Nephron (organoid): ENCODE data around the gene ANAPC13.

ENCODE experiments used
- H3K27ac Mint-ChIP-seq, 3 experiments: 2 replicates each; pipeline ENCODE4 v1.8.0; 2020; ENCODE audit warnings: mixed read lengths in 3 of 3, mild to moderate bottlenecking in 2 of 3, moderate library complexity in 1 of 3
- H3K27me3 Mint-ChIP-seq: 2 replicates; pipeline ENCODE4 v1.8.0; 2021; ENCODE audit warnings: low read depth, mild to moderate bottlenecking, moderate library complexity, mixed read lengths
- H3K36me3 Mint-ChIP-seq: 2 replicates; pipeline ENCODE4 v1.8.0; 2020; ENCODE audit warnings: low read depth, mixed read lengths
- H3K4me1 Mint-ChIP-seq: 2 replicates; pipeline ENCODE4 v1.8.0; 2020; ENCODE audit warnings: mixed read lengths
- H3K4me3 Mint-ChIP-seq, 3 experiments: 2 replicates each; pipeline ENCODE4 v1.8.0; 2020; ENCODE audit warnings: mild to moderate bottlenecking in 3 of 3, mixed read lengths in 3 of 3, moderate library complexity in 2 of 3
- H3K9me3 Mint-ChIP-seq: 2 replicates; pipeline ENCODE4 v1.8.0; 2020; ENCODE audit warnings: mixed read lengths
- CTCF ChIP-seq, 3 experiments: fragments of 200-600 bp; sonication (generic); IDR thresholded peaks; one replicate each; pipeline ENCODE4 v1.5.0; 2021; ENCODE audit warnings: antibody characterized with exemption in 3 of 3; ENCODE audit not compliant: unreplicated experiment in 3 of 3

ANAPC13 gene

GRCh38 chr3:134473868-134474546 lies 11.8 kb downstream of the ANAPC13 start:
- TF ChIP-seq CTCF (IDR thresholded peaks at IDR 0.05; ENCODE audit: unreplicated experiment in 3 of 3), result peak; percentile 78 to 81 (median 78)
- H3K27me3 Mint-ChIP-seq, result no peaks in the 10 kb centered on the region
- H3K4me1 Mint-ChIP-seq, result peaks cover 34% of the 10 kb centered on the region
- no peak overlapping the region for H3K4me3 Mint-ChIP-seq
- H3K27ac Mint-ChIP-seq, result peak overlapping the region in 2 of 3 experiments; percentile 50 to 59
- no peaks in the 10 kb centered on the region for H3K9me3 Mint-ChIP-seq
- H3K36me3 Mint-ChIP-seq, result peaks cover 21% of the 10 kb centered on the region

GRCh38 chr3:134472831-134473230 lies 13.0 kb downstream of the ANAPC13 start:
- H3K27ac Mint-ChIP-seq, result no peak overlapping the region
- H3K9me3 Mint-ChIP-seq, result no peaks in the 10 kb centered on the region
- H3K4me1 Mint-ChIP-seq, result peaks cover 40% of the 10 kb centered on the region
- peaks cover 12% of the 10 kb centered on the region for H3K36me3 Mint-ChIP-seq
- no peak for TF ChIP-seq CTCF (IDR thresholded peaks at IDR 0.05; ENCODE audit: unreplicated experiment in 3 of 3)
- H3K4me3 Mint-ChIP-seq, result no peak overlapping the region
- H3K27me3 Mint-ChIP-seq, result no peaks in the 10 kb centered on the region

GRCh38 chr3:134471521-134472193 lies 14.1 kb downstream of the ANAPC13 start:
- no peak for TF ChIP-seq CTCF (IDR thresholded peaks at IDR 0.05; ENCODE audit: unreplicated experiment in 3 of 3)
- Mint-ChIP-seq H3K36me3 (peaks cover 4% of the 10 kb centered on the region), H3K27ac (peak overlapping the region in 1 of 3 experiments; percentile 29), H3K27me3 (no peaks in the 10 kb centered on the region), H3K9me3 (no peaks in the 10 kb centered on the region), H3K4me1 (peaks cover 35% of the 10 kb centered on the region), H3K4me3 (no peak overlapping the region)

GRCh38 chr3:134468519-134468918 lies 17.3 kb downstream of the ANAPC13 start:
- Mint-ChIP-seq H3K36me3 (no peaks in the 10 kb centered on the region), H3K27ac (peak overlapping the region; percentile 4 to 13 (median 6)), H3K27me3 (no peaks in the 10 kb centered on the region), H3K9me3 (no peaks in the 10 kb centered on the region), H3K4me1 (peaks cover 48% of the 10 kb centered on the region), H3K4me3 (no peak overlapping the region)
- no peak for TF ChIP-seq CTCF (IDR thresholded peaks at IDR 0.05; ENCODE audit: unreplicated experiment in 3 of 3)

- Mint-ChIP-seq H3K4me1 (peaks cover 60% of the 10 kb centered on the region), H3K27me3 (no peaks in the 10 kb centered on the region), H3K36me3 (no peaks in the 10 kb centered on the region), H3K27ac (peak overlapping the region; percentile 50 to 85 (median 72)), H3K9me3 (no peaks in the 10 kb centered on the region), H3K4me3 (peak overlapping the region in 1 of 3 experiments; percentile 33)
- TF ChIP-seq CTCF (IDR thresholded peaks at IDR 0.05; ENCODE audit: unreplicated experiment in 3 of 3), result no peak
Measured at GRCh38 chr3:134466331-134466730, 19.5 kb downstream of the ANAPC13 start.
